ENCODE data around the gene CHI3L1. TPM values are rescaled to one million over a fixed set of nuclear protein-coding genes. Genes with fewer than 3 reads are reported as not detected.

CHI3L1 gene
- total and polyA plus RNA-seq, 10 of the 15 experiments (the other 5 are each of a cell fraction or from before 2014, with no cell fraction given), result 0.10 to 1.7 (median 0.39) TPM

GRCh38 chr1:203204756-203205155, 18.3 kb upstream of the CHI3L1 start:
- no TSS peak for BruUV-seq (replicated peaks)
- Histone ChIP-seq H3K79me2 (ENCODE audit: control insufficient read depth, insufficient read depth, low read length) (no peaks in the 10 kb centered on the region), H3K9me3 (replicated peaks; ENCODE audit: control insufficient read depth, insufficient read depth, low read length) (no peaks in the 10 kb centered on the region), H3K4me2 (ENCODE audit: control insufficient read depth, insufficient read depth) (no peak overlapping the region), H3K27me3 (replicated peaks in 1 of 2; ENCODE audit: control insufficient read depth in 2 of 2, insufficient read depth in 2 of 2, low read length in 1 of 2) (peaks cover 0 to 3% of the 10 kb centered on the region in 2 experiments; a peak in 3 of 4 replicates), H3K4me1 (ENCODE audit: control insufficient read depth, insufficient read depth, low read length) (no peaks in the 10 kb centered on the region), H2AFZ (ENCODE audit: control insufficient read depth, low read depth, low read length) (no peak overlapping the region), H3K36me3 (ENCODE audit: control insufficient read depth in 2 of 2, insufficient read depth in 2 of 2, low read length in 1 of 2) (no peaks in the 10 kb centered on the region), H3K9ac (ENCODE audit: control insufficient read depth, insufficient read depth, low read length) (no peak overlapping the region), H4K20me1 (ENCODE audit: control insufficient read depth, insufficient read depth) (no peaks in the 10 kb centered on the region; the same call in 1 of the 2 replicates), H3K4me3 (no peak overlapping the region), H3K27ac (ENCODE audit: control insufficient read depth, insufficient read depth) (no peak overlapping the region)
- TF ChIP-seq CBFB (IDR thresholded peaks at IDR 0.05; ENCODE audit: low read depth) (no peak), TCF12 (IDR thresholded peaks at IDR 0.05; ENCODE audit: low read depth, low read length) (no peak), ETV6 (conservative IDR thresholded peaks at IDR 0.05 in 1 of 2, IDR thresholded peaks at IDR 0.05 in 1 of 2; ENCODE audit: borderline replicate concordance in 1 of 2, low read depth in 1 of 2) (no peak), PAX5 (IDR thresholded peaks at IDR 0.05; ENCODE audit: borderline replicate concordance, low read depth, low read length) (no peak), ASH2L (IDR thresholded peaks at IDR 0.05; ENCODE audit: borderline replicate concordance, low read depth) (no peak), TARDBP (IDR thresholded peaks at IDR 0.05; ENCODE audit: borderline replicate concordance) (no peak), ZNF622 (IDR thresholded peaks at IDR 0.05) (no peak), MEF2A (IDR thresholded peaks at IDR 0.05; ENCODE audit: insufficient read depth, low read depth, low read length) (no peak), ATF3 (IDR thresholded peaks at IDR 0.05; ENCODE audit: borderline replicate concordance, extremely low read depth, low read depth, low read length) (no peak)
- in situ Hi-C loops (cut with MboI) (no loop called here), intact Hi-C loops (cut with micrococcal nuclease; ENCODE audit: unreplicated experiment) (no loop called here)
- DNase-seq (ENCODE audit: low read depth, low spot score) (no peak), FAIRE-seq (no peak), ATAC-seq (no peak)
- SMC1A ChIA-PET (ENCODE audit: uncharacterized antibody, unreplicated experiment), result interaction anchor here (1.2 to 1.3 kb wide), 2 partner anchors 9 to 165 kb away, joined by 3 read pairs; no protein-coding TSS in a partner anchor
- POLR2A ChIA-PET, result no interaction called here
- RAD21 ChIA-PET (ENCODE audit: unreplicated experiment), result no interaction called here
- CTCF ChIA-PET, result interaction anchor here (1.5 kb wide), 1 partner anchor 11 kb away, joined by 7 read pairs; no protein-coding TSS in a partner anchor
- 19% methylated on average over 2 of the region's 2 CpGs for WGBS (ENCODE audit: insufficient coverage, insufficient replicate concordance, low lambda C conversion rate, missing lambda C conversion rate)

All from GM12878 (cell line).